Astrocyte of the spinal cord (primary cell): ENCODE results near the gene ADGRV1.

Source experiments
- DNase-seq: peaks from one replicate; pipeline ENCODE4 v3.0.0; 2011; ENCODE audit warnings: low read depth, low spot score
- H3K4me3 ChIP-seq: 2 replicates; pipeline ENCODE4 v1.5.1; 2011; ENCODE audit warnings: low read depth, mild to moderate bottlenecking, low read length, moderate library complexity
- CTCF ChIP-seq: IDR thresholded peaks from 2 replicates; pipeline ENCODE4 v1.5.1; 2012; ENCODE audit warnings: low read depth, mild to moderate bottlenecking, low read length, inconsistent platforms
- in situ Hi-C: cut with HindIII; loops from 2 replicates; pipeline ENCODE4 v1.10.0; 2017; ENCODE audit warnings: low sequenced_read_pairs

ADGRV1 gene

GRCh38 chr5:91114658-91115057, 556.1 kb downstream of the ADGRV1 start:
- no peak overlapping the region for H3K4me3 ChIP-seq
- no peak for TF ChIP-seq CTCF
- in situ Hi-C loops, result no loop called here
- no peak for DNase-seq

DNA sequence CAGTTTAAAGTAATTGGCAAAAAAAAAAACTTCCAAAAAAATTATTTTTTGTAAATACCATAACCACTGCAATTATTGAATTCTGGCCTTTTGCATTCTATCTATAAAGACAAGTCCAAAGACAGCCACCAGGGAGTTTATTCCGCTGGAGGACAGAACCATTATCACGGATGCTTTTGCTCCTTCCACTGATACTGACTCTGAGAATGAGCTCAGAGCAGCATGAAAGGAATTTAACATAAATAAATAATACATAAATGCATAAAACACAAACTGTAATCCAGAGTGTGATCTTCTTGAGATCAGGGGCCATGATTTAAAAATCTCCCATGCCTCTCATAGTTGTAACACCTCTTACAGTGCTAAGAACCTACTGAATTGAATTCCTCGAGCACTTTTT, 559.8 kb downstream of the ADGRV1 start:
- in situ Hi-C loops, result no loop called here
- DNase-seq, result no peak
- no peak overlapping the region for H3K4me3 ChIP-seq
- no peak for TF ChIP-seq CTCF

GRCh38 chr5:91118796-91119195, 560.2 kb downstream of the ADGRV1 start:
- TF ChIP-seq CTCF, result no peak
- in situ Hi-C loops, result no loop called here
- DNase-seq, result no peak
- no peak overlapping the region for H3K4me3 ChIP-seq

DNA sequence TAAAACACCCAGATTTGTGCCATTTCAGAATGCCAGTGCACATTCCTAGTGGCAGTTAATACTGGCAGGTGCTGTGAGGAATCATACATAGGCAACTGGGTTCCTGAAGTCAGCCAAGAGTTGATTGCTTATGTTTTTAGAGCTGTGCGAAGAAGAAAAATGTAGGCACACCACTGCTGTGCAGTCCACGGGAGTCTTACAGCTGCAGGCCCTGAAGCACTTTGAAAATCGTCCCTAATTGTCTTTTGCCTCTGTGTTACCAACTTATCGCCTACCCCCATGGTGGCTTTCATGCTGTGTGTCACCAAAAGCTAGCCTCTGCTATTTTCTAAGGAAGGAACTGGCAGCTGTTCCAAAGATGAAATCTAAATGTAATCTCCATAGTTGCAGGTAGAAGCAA, 560.6 kb downstream of the ADGRV1 start:
- in situ Hi-C loops, result no loop called here

GRCh38 chr5:91119981-91120850, 561.6 kb downstream of the ADGRV1 start:
- no peak for DNase-seq
- no peak for TF ChIP-seq CTCF
- in situ Hi-C loops, result no loop called here
- no peak overlapping the region for H3K4me3 ChIP-seq

More for the DNA sequence above, 560.6 kb downstream of the ADGRV1 start:
- DNase-seq, result no peak
- no peak overlapping the region for H3K4me3 ChIP-seq
- no peak for TF ChIP-seq CTCF

DNA sequence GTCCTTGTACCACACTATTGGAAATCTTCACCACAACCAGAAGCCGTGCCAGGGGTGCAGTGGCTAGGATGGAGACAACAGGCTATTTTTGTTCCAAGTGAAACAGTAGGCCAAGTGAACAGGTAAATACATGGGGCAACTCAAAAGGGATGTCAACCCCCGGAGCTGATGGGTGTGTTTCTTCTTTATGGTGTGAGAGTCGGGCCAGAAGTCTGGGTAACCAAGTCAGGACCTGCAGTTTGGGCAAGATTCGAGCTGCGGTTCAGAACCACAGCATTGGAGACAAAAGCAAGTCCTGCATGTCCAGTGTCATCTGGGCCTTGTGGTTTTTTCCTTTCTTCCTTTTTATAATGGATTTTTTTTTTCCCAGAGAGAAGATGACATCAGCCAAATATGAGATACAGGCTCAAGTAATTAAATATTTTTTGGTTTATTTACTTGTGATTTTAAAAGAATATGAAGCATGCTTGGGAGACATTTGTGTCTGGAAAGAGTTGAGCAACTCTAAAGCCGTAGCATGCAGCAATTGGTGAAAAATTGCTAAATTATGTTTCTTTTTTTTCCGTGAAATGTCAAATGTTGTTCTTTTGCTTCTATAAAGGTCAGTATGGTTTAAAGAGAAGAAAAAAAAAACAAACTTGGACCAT, 562.9 kb downstream of the ADGRV1 start:
- DNase-seq, result no peak
- H3K4me3 ChIP-seq, result no peak overlapping the region
- in situ Hi-C loops, result no loop called here
- TF ChIP-seq CTCF, result no peak
